Central memory CD8-positive, alpha-beta T cell (primary cell): Measurements from ENCODE around the gene EFCAB6.
A peak's percentile ranks its signal among the peaks of the same experiment; 100 is the strongest.

ENCODE experiments used
- ATAC-seq: fragments of 150-1000 bp; cut with Tn5 transposase; replicated peaks from 2 replicates; pipeline ENCODE4 v1.10.0; 2022; ENCODE audit warnings: mild to moderate bottlenecking, moderate FRiP score, moderate number of reproducible peaks; ENCODE audit not compliant: poor library complexity, severe bottlenecking; ENCODE audit errors: extremely low read depth
- DNase-seq, 2 donors: peaks; one replicate each; pipeline ENCODE4 v3.0.0; 2021; ENCODE audit warnings: low spot score in 2 of 2
- H3K27ac Mint-ChIP-seq: one replicate; pipeline ENCODE4 v1.8.0; 2022; ENCODE audit warnings: low read depth, mild to moderate bottlenecking, moderate library complexity, mixed read lengths
- H3K27me3 Mint-ChIP-seq: one replicate; pipeline ENCODE4 v1.8.0; 2022; ENCODE audit warnings: mixed read lengths
- H3K36me3 Mint-ChIP-seq: one replicate; pipeline ENCODE4 v1.8.0; 2022; ENCODE audit warnings: mild to moderate bottlenecking, moderate library complexity, mixed read lengths; ENCODE audit not compliant: insufficient read depth
- H3K4me1 Mint-ChIP-seq: one replicate; pipeline ENCODE4 v1.8.0; 2022; ENCODE audit warnings: mixed read lengths
- H3K4me3 Mint-ChIP-seq: one replicate; pipeline ENCODE4 v1.8.0; 2022; ENCODE audit warnings: mild to moderate bottlenecking, moderate library complexity, mixed read lengths
- H3K9me3 Mint-ChIP-seq: one replicate; pipeline ENCODE4 v1.8.0; 2022; ENCODE audit warnings: mixed read lengths

EFCAB6 gene

DNA sequence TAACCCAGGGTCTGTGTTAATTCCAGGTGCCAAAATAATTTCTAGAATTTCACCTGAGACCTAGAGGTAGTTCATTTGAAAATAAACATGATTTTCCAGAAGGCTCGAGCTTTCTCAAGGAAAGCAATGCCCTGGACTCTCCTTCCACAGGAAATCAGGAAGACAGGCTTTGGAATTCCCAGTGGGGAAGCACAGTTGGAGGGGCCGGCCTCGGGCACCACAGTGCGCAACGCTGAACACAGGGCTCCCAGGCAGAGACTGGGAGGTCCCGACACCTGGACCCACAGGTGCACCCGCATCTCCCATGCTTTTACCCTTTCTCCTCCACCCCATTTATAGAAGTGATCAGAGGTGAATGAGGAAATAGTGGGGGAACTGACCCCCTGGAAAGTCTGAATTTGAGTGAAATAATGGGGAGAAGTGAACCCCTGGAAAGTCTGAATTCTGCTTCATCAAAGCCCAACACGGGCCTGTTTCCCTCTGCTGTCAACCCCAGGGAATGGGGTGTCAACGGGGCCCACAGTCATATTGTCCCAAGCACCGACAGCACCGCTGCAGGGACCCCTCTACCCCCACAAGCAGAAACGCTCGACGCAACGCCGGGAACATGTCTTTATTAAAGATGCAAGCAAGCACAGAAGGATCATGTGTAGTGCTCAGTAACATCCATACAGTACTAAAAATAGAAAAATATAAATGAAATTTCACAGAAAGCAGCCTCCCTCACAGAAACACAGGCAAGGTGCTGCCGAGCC, 12.0 kb upstream of the EFCAB6 start:
- ATAC-seq (no peak), DNase-seq (no peak)
- Mint-ChIP-seq H3K9me3 (no peaks in the 10 kb centered on the region), H3K27me3 (peaks cover 54% of the 10 kb centered on the region), H3K36me3 (no peaks in the 10 kb centered on the region), H3K27ac (no peak overlapping the region), H3K4me3 (no peak overlapping the region), H3K4me1 (no peaks in the 10 kb centered on the region)

GRCh38 chr22:43823353-43823908, 11.3 kb upstream of the EFCAB6 start:
- Mint-ChIP-seq H3K4me3 (no peak overlapping the region), H3K36me3 (no peaks in the 10 kb centered on the region), H3K27ac (no peak overlapping the region), H3K9me3 (no peaks in the 10 kb centered on the region), H3K4me1 (no peaks in the 10 kb centered on the region), H3K27me3 (peaks cover 54% of the 10 kb centered on the region)
- no peak for DNase-seq
- no peak for ATAC-seq

- no peaks in the 10 kb centered on the region for H3K36me3 Mint-ChIP-seq
- H3K4me1 Mint-ChIP-seq, result no peaks in the 10 kb centered on the region
- no peak overlapping the region for H3K4me3 Mint-ChIP-seq
- H3K27ac Mint-ChIP-seq, result no peak overlapping the region
- ATAC-seq, result no peak
- H3K9me3 Mint-ChIP-seq, result no peaks in the 10 kb centered on the region
- peaks cover 54% of the 10 kb centered on the region for H3K27me3 Mint-ChIP-seq
- no peak for DNase-seq
These were observed 9.7 kb upstream of the EFCAB6 start for GRCh38 chr22:43821606-43822425.

DNA sequence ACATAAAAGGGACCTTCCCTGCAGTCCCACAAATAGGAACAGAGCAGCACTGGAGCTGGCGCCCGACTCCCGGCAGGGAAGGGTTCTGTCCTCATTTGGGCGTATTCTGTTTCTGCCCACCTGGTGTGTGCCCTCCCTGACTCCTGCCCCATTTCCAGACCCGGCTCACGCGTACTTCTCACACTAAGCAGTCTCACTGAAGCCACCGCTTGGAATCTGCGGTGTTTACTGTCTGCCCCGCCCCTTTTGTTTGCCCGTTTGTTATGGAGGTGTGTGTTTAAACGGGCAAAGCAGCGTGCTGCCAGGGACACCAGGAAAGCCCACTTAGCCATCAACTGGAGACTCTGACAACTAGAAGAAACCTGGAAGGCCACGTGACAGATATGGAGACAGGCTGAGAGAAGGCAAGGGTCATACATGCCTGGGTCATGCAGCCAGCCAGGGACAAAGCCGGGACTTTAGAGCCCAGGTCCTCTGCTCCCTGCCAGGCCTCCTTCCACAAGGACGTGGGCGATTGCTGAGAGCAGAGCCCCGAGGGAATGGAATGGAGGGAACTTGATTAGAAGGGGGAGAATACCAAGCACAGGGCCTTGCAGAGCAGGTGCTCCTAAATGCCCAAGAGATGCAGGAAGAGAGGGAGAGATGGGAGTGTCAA, 8.7 kb upstream of the EFCAB6 start:
- Mint-ChIP-seq H3K9me3 (no peaks in the 10 kb centered on the region), H3K27ac (no peak overlapping the region), H3K36me3 (no peaks in the 10 kb centered on the region), H3K27me3 (peaks cover 47% of the 10 kb centered on the region), H3K4me3 (no peak overlapping the region), H3K4me1 (no peaks in the 10 kb centered on the region)
- no peak for DNase-seq
- no peak for ATAC-seq

GRCh38 chr22:43819931-43820640, 8.0 kb upstream of the EFCAB6 start:
- ATAC-seq, result no peak
- H3K9me3 Mint-ChIP-seq, result no peaks in the 10 kb centered on the region
- no peaks in the 10 kb centered on the region for H3K4me1 Mint-ChIP-seq
- DNase-seq, result no peak
- H3K27ac Mint-ChIP-seq, result no peak overlapping the region
- H3K36me3 Mint-ChIP-seq, result no peaks in the 10 kb centered on the region
- no peak overlapping the region for H3K4me3 Mint-ChIP-seq
- peaks cover 40% of the 10 kb centered on the region for H3K27me3 Mint-ChIP-seq

DNA sequence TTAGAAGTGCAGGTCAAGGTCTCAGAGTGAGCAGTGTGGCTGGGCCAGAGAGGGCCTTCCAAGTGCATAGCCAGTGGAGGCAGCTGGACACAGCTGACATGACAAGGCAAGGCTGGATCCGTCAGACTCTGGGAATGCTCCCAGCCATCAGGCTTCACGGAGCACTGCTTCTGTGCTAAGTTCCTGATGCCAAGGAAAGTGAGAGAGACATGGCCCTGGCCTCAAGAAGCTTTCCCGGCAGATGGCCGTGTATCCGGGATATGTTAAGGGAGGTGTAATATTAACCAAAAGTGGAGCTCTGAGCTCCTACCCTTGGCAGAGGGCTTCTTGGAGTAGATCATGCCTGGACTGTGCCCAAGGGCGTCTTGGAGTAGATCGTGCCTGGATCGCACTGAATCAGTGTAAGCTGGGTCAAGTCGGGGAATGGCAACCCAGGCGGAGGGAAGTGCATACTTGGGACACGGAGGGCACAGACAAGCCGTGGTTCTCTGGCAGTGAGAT, 7.4 kb upstream of the EFCAB6 start:
- no peak overlapping the region for H3K27ac Mint-ChIP-seq

GRCh38 chr22:43818981-43819380, 6.9 kb upstream of the EFCAB6 start:
- H3K9me3 Mint-ChIP-seq, result no peaks in the 10 kb centered on the region
- H3K27me3 Mint-ChIP-seq, result peaks cover 30% of the 10 kb centered on the region
- no peak overlapping the region for H3K4me3 Mint-ChIP-seq
- H3K27ac Mint-ChIP-seq, result no peak overlapping the region
- ATAC-seq (no peak), DNase-seq (no peak)
- no peaks in the 10 kb centered on the region for H3K36me3 Mint-ChIP-seq
- peaks cover 4% of the 10 kb centered on the region for H3K4me1 Mint-ChIP-seq

More for the DNA sequence above, 7.4 kb upstream of the EFCAB6 start:
- Mint-ChIP-seq H3K9me3 (no peaks in the 10 kb centered on the region), H3K27me3 (peaks cover 34% of the 10 kb centered on the region), H3K4me1 (no peaks in the 10 kb centered on the region), H3K36me3 (no peaks in the 10 kb centered on the region), H3K4me3 (no peak overlapping the region)
- ATAC-seq, result no peak
- no peak for DNase-seq

- Mint-ChIP-seq H3K9me3 (no peaks in the 10 kb centered on the region), H3K27me3 (peaks cover 17% of the 10 kb centered on the region), H3K36me3 (peaks cover 3% of the 10 kb centered on the region), H3K4me1 (peaks cover 19% of the 10 kb centered on the region), H3K4me3 (no peak overlapping the region), H3K27ac (no peak overlapping the region)
- no peak for ATAC-seq
- DNase-seq, result no peak
These were observed 5.3 kb upstream of the EFCAB6 start for GRCh38 chr22:43817402-43817801.

GRCh38 chr22:43814264-43814663, 2.2 kb upstream of the EFCAB6 start:
- no peak for DNase-seq
- ATAC-seq, result no peak
- H3K27ac Mint-ChIP-seq, result no peak overlapping the region
- peaks cover 35% of the 10 kb centered on the region for H3K4me1 Mint-ChIP-seq
- H3K4me3 Mint-ChIP-seq, result peak overlapping the region; percentile 35
- H3K27me3 Mint-ChIP-seq, result no peaks in the 10 kb centered on the region
- H3K9me3 Mint-ChIP-seq, result no peaks in the 10 kb centered on the region
- H3K36me3 Mint-ChIP-seq, result peaks cover 13% of the 10 kb centered on the region

- peaks cover 6% of the 10 kb centered on the region for H3K27me3 Mint-ChIP-seq
- no peak for ATAC-seq
- H3K4me3 Mint-ChIP-seq, result peak overlapping the region; percentile 92
- no peak for DNase-seq
- H3K27ac Mint-ChIP-seq, result peak overlapping the region; percentile 92
- H3K9me3 Mint-ChIP-seq, result no peaks in the 10 kb centered on the region
- H3K4me1 Mint-ChIP-seq, result peaks cover 35% of the 10 kb centered on the region
- H3K36me3 Mint-ChIP-seq, result peaks cover 13% of the 10 kb centered on the region
These were observed 785 bp upstream of the EFCAB6 start for GRCh38 chr22:43812890-43813289.

- Mint-ChIP-seq H3K27ac (peak overlapping the region; percentile 92), H3K4me3 (peak overlapping the region; percentile 92), H3K27me3 (peaks cover 17% of the 10 kb centered on the region), H3K9me3 (no peaks in the 10 kb centered on the region), H3K36me3 (peaks cover 13% of the 10 kb centered on the region), H3K4me1 (peaks cover 35% of the 10 kb centered on the region)
- ATAC-seq (peak; percentile 46), DNase-seq (no peak)
These were observed 342 bp downstream of the EFCAB6 start for GRCh38 chr22:43811777-43812148.
